DND-41 (cell line): ENCODE results near the gene C14orf119.

Source experiments
- CTCF ChIP-seq: IDR thresholded peaks from 2 replicates; pipeline ENCODE4 v1.5.1; 2012; ENCODE audit warnings: borderline replicate concordance, low read length, moderate library complexity, mild to moderate bottlenecking; ENCODE audit not compliant: poor library complexity, severe bottlenecking; ENCODE audit errors: extremely low read depth
- EZH2 ChIP-seq: IDR thresholded peaks from 3 replicates; pipeline ENCODE4 v1.6.1; 2012; ENCODE audit warnings: borderline replicate concordance, low read depth, mild to moderate bottlenecking, moderate library complexity, low read length, inconsistent platforms; ENCODE audit not compliant: severe bottlenecking

- TF ChIP-seq CTCF (peak; percentile 17), EZH2 (no peak)
Measured at GRCh38 chr14:23052182-23052623, 43.1 kb upstream of the C14orf119 start.
